ENCODE results near the gene HDAC9.
"Not testable (repeated sequence)": the region's sequence is repeated elsewhere in the genome, so short reads cannot be mapped to it uniquely, and the experiment has no call there.

HDAC9 gene

GRCh38 chr7:18666107-18666728, 170.7 kb downstream of the HDAC9 start:
- peak; percentile 87 for DNase-seq

- DNase-seq: no peak
These were observed 171.9 kb downstream of the HDAC9 start for GRCh38 chr7:18667466-18667865.

- no peak for DNase-seq
These were observed 175.6 kb downstream of the HDAC9 start for GRCh38 chr7:18671176-18671575.

- DNase-seq: no peak
These were observed 180.0 kb downstream of the HDAC9 start for GRCh38 chr7:18675579-18675978.

- no peak for DNase-seq
These were observed 183.7 kb downstream of the HDAC9 start for GRCh38 chr7:18679261-18679660.

GRCh38 chr7:18680576-18680975, 185.0 kb downstream of the HDAC9 start:
- DNase-seq: no peak

- DNase-seq: peak; percentile 5
These were observed 189.4 kb downstream of the HDAC9 start for GRCh38 chr7:18684916-18685315.

- no peak for DNase-seq
These were observed 190.4 kb downstream of the HDAC9 start for GRCh38 chr7:18685971-18686370.

GRCh38 chr7:18689551-18689950, 194.0 kb downstream of the HDAC9 start:
- DNase-seq: no peak

GRCh38 chr7:18693406-18693805, 197.9 kb downstream of the HDAC9 start:
- peak; percentile 51 for DNase-seq

GRCh38 chr7:18693816-18694215, 198.3 kb downstream of the HDAC9 start:
- no peak for DNase-seq

GRCh38 chr7:18694484-18694883, 198.9 kb downstream of the HDAC9 start:
- no peak for DNase-seq

GRCh38 chr7:18694911-18695310, 199.4 kb downstream of the HDAC9 start:
- DNase-seq: no peak

- no peak for DNase-seq
These were observed 202.7 kb downstream of the HDAC9 start for GRCh38 chr7:18698258-18698734.

- peak; percentile 57 for DNase-seq
These were observed 204.6 kb downstream of the HDAC9 start for GRCh38 chr7:18700147-18700546.

GRCh38 chr7:18702071-18702829, 206.7 kb downstream of the HDAC9 start:
- no peak for DNase-seq

- no peak for DNase-seq
These were observed 208.1 kb downstream of the HDAC9 start for GRCh38 chr7:18703685-18704084.

GRCh38 chr7:18706670-18707069, 211.1 kb downstream of the HDAC9 start:
- no peak for DNase-seq

GRCh38 chr7:18708204-18708603, 212.7 kb downstream of the HDAC9 start:
- no peak for DNase-seq

- no peak for DNase-seq
These were observed 220.4 kb downstream of the HDAC9 start for GRCh38 chr7:18715988-18716387.

GRCh38 chr7:18721429-18721828, 225.9 kb downstream of the HDAC9 start:
- no peak for DNase-seq

GRCh38 chr7:18724318-18724717, 228.8 kb downstream of the HDAC9 start:
- DNase-seq: no peak

GRCh38 chr7:18727115-18727870, 231.7 kb downstream of the HDAC9 start:
- no peak for DNase-seq

GRCh38 chr7:18736012-18736411, 240.5 kb downstream of the HDAC9 start:
- not testable (repeated sequence) for DNase-seq
